T-cell (primary cell): ENCODE data around the gene OPN3. TPM values are rescaled to one million over a fixed set of nuclear protein-coding genes. Genes with fewer than 3 reads are reported as not detected.

Experiments used
- ATAC-seq, 4 experiments: fragments of 200-7000 bp in 3 of 4; fragments of 150-1000 bp in 1 of 4; cut with Tn5 transposase; replicated peaks in 1 of 4; 1 replicate in 3 of 4; 2 replicates in 1 of 4; pipeline ENCODE4 v1.10.0; 2021; ENCODE audit warnings: moderate library complexity in 3 of 4, mild to moderate bottlenecking in 2 of 4, moderate number of reproducible peaks in 1 of 4
- CTCF ChIA-PET, 2 donors: fragments of 300-600 bp; sonication (Branson Sonifier 250); formaldehyde crosslinking; loops; one replicate each; lab custom pipeline; 2022; ENCODE audit warnings: antibody characterized with exemption in 2 of 2; lab: Charles Lee
- POLR2A ChIA-PET, 2 donors: fragments of 300-600 bp; sonication (Branson Sonifier 250); formaldehyde crosslinking; loops; one replicate each; lab custom pipeline; 2022; ENCODE audit warnings: antibody characterized with exemption in 2 of 2; lab: Charles Lee
- DNase-seq, 35 experiments: peaks; one replicate each; pipeline versions ENCODE4 v3.0.0 to v3.0.0-alpha.2; 2013 to 2023
- H3K27ac ChIP-seq: one replicate; pipeline ENCODE4 v1.5.1; 2013; ENCODE audit warnings: low read length
- H3K27me3 ChIP-seq, 2 experiments: replicated peaks in 1 of 2; 1 replicate in 1 of 2; 2 replicates in 1 of 2; pipeline versions ENCODE4 v1.6.1 to v1.7.0; 2013; ENCODE audit warnings: low read length in 1 of 2, mixed read lengths in 1 of 2; ENCODE audit not compliant: control insufficient read depth in 2 of 2, insufficient read depth in 2 of 2; ENCODE audit errors: extremely low read depth in 1 of 2
- H3K36me3 ChIP-seq, 2 donors: 1 replicate in 1 of 2; 2 replicates in 1 of 2; pipeline versions ENCODE4 v1.6.1 to v1.7.0; 2013; ENCODE audit warnings: low read length in 1 of 2; ENCODE audit not compliant: control insufficient read depth in 2 of 2, insufficient read depth in 1 of 2; ENCODE audit errors: extremely low read depth in 1 of 2
- H3K4me1 ChIP-seq, 2 experiments: 1 replicate in 1 of 2; 2 replicates in 1 of 2; pipeline versions ENCODE4 v1.6.1 to v1.7.0; 2013; ENCODE audit warnings: low read length in 2 of 2, mixed read lengths in 1 of 2; ENCODE audit not compliant: insufficient read depth in 2 of 2, control insufficient read depth in 1 of 2; ENCODE audit errors: extremely low read depth in 1 of 2
- H3K4me3 ChIP-seq, 2 donors: 1 replicate in 1 of 2; 2 replicates in 1 of 2; pipeline versions ENCODE4 v1.5.1 to v1.7.0; 2013; ENCODE audit warnings: mild to moderate bottlenecking in 2 of 2, low read length in 1 of 2, moderate library complexity in 1 of 2; ENCODE audit not compliant: control insufficient read depth in 1 of 2; ENCODE audit errors: extremely low read depth in 1 of 2
- H3K9me3 ChIP-seq: 2 replicates; pipeline ENCODE4 v1.7.0; 2013
- H3K27ac Mint-ChIP-seq, 2 donors: one replicate each; pipeline ENCODE4 v1.8.0; 2020 to 2021; ENCODE audit warnings: mild to moderate bottlenecking in 2 of 2, mixed read lengths in 2 of 2
- H3K27me3 Mint-ChIP-seq, 2 donors: one replicate each; pipeline ENCODE4 v1.8.0; 2021 to 2022; ENCODE audit warnings: mixed read lengths in 2 of 2
- H3K36me3 Mint-ChIP-seq: one replicate; pipeline ENCODE4 v1.8.0; 2021; ENCODE audit warnings: mixed read lengths
- H3K4me1 Mint-ChIP-seq, 3 donors: one replicate each; pipeline ENCODE4 v1.8.0; 2020 to 2022; ENCODE audit warnings: mixed read lengths in 3 of 3, mild to moderate bottlenecking in 1 of 3
- H3K4me3 Mint-ChIP-seq, 3 donors: one replicate each; pipeline ENCODE4 v1.8.0; 2020 to 2022; ENCODE audit warnings: mild to moderate bottlenecking in 3 of 3, mixed read lengths in 3 of 3, moderate library complexity in 3 of 3
- H3K9me3 Mint-ChIP-seq, 3 donors: one replicate each; pipeline ENCODE4 v1.8.0; 2020 to 2022; ENCODE audit warnings: mixed read lengths in 3 of 3
- WGBS: methylation state at CpG from one replicate; pipeline ENCODE4 v1.1.5; 2013; ENCODE audit warnings: missing lambda C conversion rate; ENCODE audit not compliant: insufficient coverage; 5-methylcytosine and 5-hydroxymethylcytosine counted together
- total RNA-seq, 35 experiments: library from RNA in 6 of 35; stranded (reverse) in 6 of 35; fragments of 120-200 nt in 1 of 35; gene quantifications; one replicate each; pipeline versions ENCODE4 v1.2.1 to v1.2.4 and lab custom pipeline; 2013 to 2026

OPN3 gene
- total RNA-seq, 5 donors from 2014 or later (not counting 1 experiment from before 2014, with no cell fraction given): 4.1 to 8.8 (median 7.3) TPM

GRCh38 chr1:241607497-241607896 lies 32.7 kb downstream of the OPN3 start:
- ChIA-PET CTCF (no interaction called here), POLR2A (no interaction called here)
- H3K27ac ChIP-seq: no peak overlapping the region
- Mint-ChIP-seq H3K27ac (no peak overlapping the region), H3K9me3 (no peaks in the 10 kb centered on the region), H3K36me3 (peaks cover 14% of the 10 kb centered on the region), H3K4me3 (no peak overlapping the region), H3K27me3 (no peaks in the 10 kb centered on the region), H3K4me1 (no peaks in the 10 kb centered on the region)
- DNase-seq (no peak), ATAC-seq (no peak)
- H3K27me3 ChIP-seq: no peaks in the 10 kb centered on the region
- H3K4me3 ChIP-seq: no peak overlapping the region
- no peaks in the 10 kb centered on the region for H3K9me3 ChIP-seq
- H3K36me3 ChIP-seq: peaks cover 0 to 4% of the 10 kb centered on the region in 2 donors
- H3K4me1 ChIP-seq: peaks cover 0 to 2% of the 10 kb centered on the region in 2 experiments

- Mint-ChIP-seq H3K27me3 (no peaks in the 10 kb centered on the region), H3K9me3 (no peaks in the 10 kb centered on the region), H3K4me3 (no peak overlapping the region), H3K36me3 (peaks cover 23% of the 10 kb centered on the region), H3K4me1 (no peaks in the 10 kb centered on the region), H3K27ac (no peak overlapping the region)
- ATAC-seq (no peak), DNase-seq (no peak)
- POLR2A ChIA-PET: no interaction called here
- H3K27me3 ChIP-seq: no peaks in the 10 kb centered on the region
- WGBS: 83% methylated on average over 3 of the region's 5 CpGs
- CTCF ChIA-PET: interaction anchor here in 1 of 2 donors (0.6 to 1.5 kb wide), 2 partner anchors 20 to 849 kb away, joined by 3 to 5 read pairs; no protein-coding TSS in a partner anchor
- H3K9me3 ChIP-seq: no peaks in the 10 kb centered on the region
- H3K27ac ChIP-seq: no peak overlapping the region
- H3K4me1 ChIP-seq: peaks cover 0 to 2% of the 10 kb centered on the region in 2 experiments
- H3K4me3 ChIP-seq: no peak overlapping the region
- H3K36me3 ChIP-seq: peaks cover 0 to 4% of the 10 kb centered on the region in 2 donors
These were observed 33.6 kb downstream of the OPN3 start for GRCh38 chr1:241606544-241606943.

DNA sequence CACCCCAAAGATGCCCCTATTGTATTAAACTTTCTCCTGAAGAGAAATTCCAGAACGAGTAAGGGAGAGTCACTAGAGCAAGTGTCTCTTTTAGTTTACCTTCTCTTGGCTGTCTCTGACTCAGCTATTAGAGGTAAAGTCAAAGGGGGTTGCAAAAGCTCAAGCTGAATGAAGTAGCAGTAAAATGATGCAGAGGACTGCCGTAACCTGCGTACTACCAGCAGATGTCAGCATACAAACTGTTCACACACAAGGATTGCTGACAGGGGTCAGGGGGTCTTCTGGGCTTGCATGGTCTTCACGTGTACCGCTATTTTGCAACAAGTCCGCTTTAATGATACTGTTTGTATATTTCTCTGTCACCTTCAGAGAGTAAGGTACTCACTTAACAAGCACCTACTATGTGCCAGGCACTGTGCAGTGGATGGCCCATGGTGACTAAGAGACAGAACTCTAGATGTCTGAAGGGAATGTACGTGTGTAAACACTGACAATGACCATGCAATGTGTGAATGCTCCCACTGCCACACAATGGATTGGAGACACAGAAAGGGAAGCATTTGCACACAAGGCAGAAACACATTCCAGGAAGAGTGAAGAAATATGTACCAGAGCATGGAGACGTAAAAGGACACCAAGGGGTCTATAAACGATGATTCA lies 34.9 kb downstream of the OPN3 start:
- H3K36me3 Mint-ChIP-seq: peaks cover 32% of the 10 kb centered on the region
- POLR2A ChIA-PET: interaction anchor here in 1 of 2 donors (0.6 kb wide), 1 partner anchor 78 kb away, joined by 8 read pairs; no protein-coding TSS in a partner anchor
- no peaks in the 10 kb centered on the region for H3K9me3 ChIP-seq
- no peaks in the 10 kb centered on the region for H3K4me1 ChIP-seq
- no peak for ATAC-seq
- H3K27ac Mint-ChIP-seq: no peak overlapping the region
- H3K27ac ChIP-seq: no peak overlapping the region
- H3K4me3 Mint-ChIP-seq: no peak overlapping the region
- no peak overlapping the region for H3K4me3 ChIP-seq
- peaks cover 0 to 3% (median 0%) of the 10 kb centered on the region in 3 donors for H3K4me1 Mint-ChIP-seq
- CTCF ChIA-PET: no interaction called here
- H3K27me3 ChIP-seq: no peaks in the 10 kb centered on the region
- 95% methylated on average over 2 of the region's 9 CpGs for WGBS
- H3K27me3 Mint-ChIP-seq: no peaks in the 10 kb centered on the region
- DNase-seq: no peak
- H3K36me3 ChIP-seq: peaks cover 0 to 4% of the 10 kb centered on the region in 2 donors
- no peaks in the 10 kb centered on the region for H3K9me3 Mint-ChIP-seq

DNA sequence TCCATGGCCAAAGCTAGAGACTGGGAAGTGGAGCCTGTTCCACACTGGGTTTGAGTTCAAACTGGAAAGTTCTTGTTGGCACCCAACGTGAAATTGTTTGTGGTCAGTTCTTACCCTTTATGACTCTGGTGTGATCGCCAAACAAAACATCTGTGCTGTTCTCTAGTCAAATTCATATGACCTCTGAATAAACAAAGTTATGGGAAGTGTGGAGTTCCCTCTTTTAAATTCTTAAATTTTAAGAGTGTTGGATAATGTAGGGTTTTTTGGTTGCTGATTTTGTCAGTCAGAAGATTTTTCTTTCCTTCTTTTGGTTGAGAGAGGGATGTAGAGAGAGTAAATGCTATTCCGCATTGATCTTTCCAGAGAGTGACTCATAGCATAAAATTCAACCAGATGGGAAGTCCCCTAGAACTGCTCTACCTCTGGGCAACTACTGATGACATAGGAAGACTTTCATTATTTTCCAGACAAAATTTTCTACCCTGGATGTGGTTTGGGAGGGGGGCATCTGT lies 36.4 kb downstream of the OPN3 start:
- Histone ChIP-seq H3K9me3 (no peaks in the 10 kb centered on the region), H3K4me1 (no peaks in the 10 kb centered on the region), H3K36me3 (peaks cover 0 to 4% of the 10 kb centered on the region in 2 donors), H3K27me3 (no peaks in the 10 kb centered on the region), H3K4me3 (no peak overlapping the region), H3K27ac (no peak overlapping the region)
- H3K27ac Mint-ChIP-seq: no peak overlapping the region
- H3K27me3 Mint-ChIP-seq: no peaks in the 10 kb centered on the region
- no peaks in the 10 kb centered on the region for H3K9me3 Mint-ChIP-seq
- peaks cover 0 to 3% (median 0%) of the 10 kb centered on the region in 3 donors for H3K4me1 Mint-ChIP-seq
- ATAC-seq: no peak
- ChIA-PET POLR2A (interaction anchor here in 1 of 2 donors (0.7 kb wide), 1 partner anchor 70 kb away, joined by 3 read pairs; no protein-coding TSS in a partner anchor), CTCF (interaction anchor here in 1 of 2 donors (0.7 kb wide), 1 partner anchor 292 kb away, joined by 3 read pairs; no protein-coding TSS in a partner anchor)
- no CpG with 5 or more reads among the region's 3 CpGs for WGBS
- peaks cover 32% of the 10 kb centered on the region for H3K36me3 Mint-ChIP-seq
- no peak overlapping the region for H3K4me3 Mint-ChIP-seq
- DNase-seq: no peak

- Mint-ChIP-seq H3K4me3 (no peak overlapping the region), H3K9me3 (no peaks in the 10 kb centered on the region), H3K36me3 (peaks cover 37% of the 10 kb centered on the region), H3K4me1 (peaks cover 0 to 3% (median 0%) of the 10 kb centered on the region in 3 donors), H3K27me3 (no peaks in the 10 kb centered on the region), H3K27ac (no peak overlapping the region)
- DNase-seq (no peak), ATAC-seq (no peak)
- POLR2A ChIA-PET: interaction anchor here in 1 of 2 donors (0.6 kb wide), 1 partner anchor 62 kb away, joined by 3 read pairs; no protein-coding TSS in a partner anchor
- Histone ChIP-seq H3K27ac (no peak overlapping the region), H3K36me3 (peaks cover 0 to 6% of the 10 kb centered on the region in 2 donors), H3K27me3 (no peaks in the 10 kb centered on the region), H3K4me1 (no peaks in the 10 kb centered on the region), H3K9me3 (no peaks in the 10 kb centered on the region), H3K4me3 (no peak overlapping the region)
- 55% methylated on average over 2 of the region's 2 CpGs for WGBS
- CTCF ChIA-PET: interaction anchor here in 1 of 2 donors (1.2 kb wide), 1 partner anchor 10 kb away, joined by 4 read pairs; no protein-coding TSS in a partner anchor
These were observed 39.7 kb downstream of the OPN3 start for GRCh38 chr1:241600496-241600901.

- no peaks in the 10 kb centered on the region for H3K27me3 Mint-ChIP-seq
- H3K9me3 ChIP-seq: no peaks in the 10 kb centered on the region
- peaks cover 3 to 4% of the 10 kb centered on the region in 2 donors for H3K36me3 ChIP-seq
- no peaks in the 10 kb centered on the region for H3K27me3 ChIP-seq
- H3K4me1 ChIP-seq: no peaks in the 10 kb centered on the region
- POLR2A ChIA-PET: no interaction called here
- ATAC-seq (no peak), DNase-seq (no peak)
- no peak overlapping the region for H3K27ac ChIP-seq
- no peak overlapping the region for H3K4me3 ChIP-seq
- CTCF ChIA-PET: no interaction called here
- H3K4me3 Mint-ChIP-seq: no peak overlapping the region
- 80% methylated on average over 1 of the region's 3 CpGs for WGBS
- peaks cover 0 to 3% (median 0%) of the 10 kb centered on the region in 3 donors for H3K4me1 Mint-ChIP-seq
- H3K36me3 Mint-ChIP-seq: peaks cover 37% of the 10 kb centered on the region
- no peaks in the 10 kb centered on the region for H3K9me3 Mint-ChIP-seq
- H3K27ac Mint-ChIP-seq: no peak overlapping the region
These were observed 41.9 kb downstream of the OPN3 start for GRCh38 chr1:241598249-241598648.
